Hepatocyte (in vitro differentiated cells): ENCODE results near the gene ITGA5. TPM values are rescaled to one million over a fixed set of nuclear protein-coding genes. Genes with fewer than 3 reads are reported as not detected.
A peak's percentile ranks its signal among the peaks of the same experiment; 100 is the strongest.

Experiments used
- DNase-seq: peaks from one replicate; pipeline ENCODE4 v3.0.0-alpha.2; 2016; ENCODE audit warnings: low spot score
- H2AFZ ChIP-seq: fragments of 200-600 bp; sonication (generic); 2 replicates; pipeline ENCODE4 v1.6.0; 2016; ENCODE audit warnings: antibody characterized with exemption, mild to moderate bottlenecking
- H3K27ac ChIP-seq: fragments of 200-600 bp; sonication (generic); 2 replicates; pipeline ENCODE4 v1.5.1; 2016; ENCODE audit warnings: mild to moderate bottlenecking
- H3K27me3 ChIP-seq: fragments of 200-600 bp; sonication (generic); 2 replicates; pipeline ENCODE4 v1.6.1; 2016
- H3K36me3 ChIP-seq: fragments of 200-600 bp; sonication (generic); replicated peaks from 2 replicates; pipeline ENCODE4 v1.5.1; 2016; ENCODE audit warnings: low read depth; ENCODE audit not compliant: insufficient read depth
- H3K4me1 ChIP-seq: fragments of 200-600 bp; sonication (generic); 2 replicates; pipeline ENCODE4 v1.5.1; 2016; ENCODE audit warnings: mild to moderate bottlenecking, moderate library complexity; ENCODE audit not compliant: insufficient read depth
- H3K4me2 ChIP-seq: fragments of 200-600 bp; sonication (generic); 2 replicates; pipeline ENCODE4 v1.6.0; 2016
- H3K4me3 ChIP-seq: fragments of 200-600 bp; sonication (generic); 2 replicates; pipeline ENCODE4 v1.5.1; 2016; ENCODE audit warnings: mild to moderate bottlenecking
- H3K79me2 ChIP-seq: fragments of 200-600 bp; sonication (generic); 2 replicates; pipeline ENCODE4 v1.6.0; 2017; ENCODE audit warnings: mild to moderate bottlenecking
- H3K9me2 ChIP-seq: fragments of 200-600 bp; sonication (generic); replicated peaks from 2 replicates; pipeline ENCODE4 v1.6.0; 2017; ENCODE audit warnings: mild to moderate bottlenecking; ENCODE audit not compliant: insufficient read depth
- H3K9me3 ChIP-seq: fragments of 200-600 bp; sonication (generic); 2 replicates; pipeline ENCODE4 v1.5.1; 2016; ENCODE audit warnings: low read depth, mild to moderate bottlenecking
- H4K20me1 ChIP-seq: fragments of 200-600 bp; sonication (generic); 2 replicates; pipeline ENCODE4 v1.6.0; 2016; ENCODE audit warnings: mild to moderate bottlenecking; ENCODE audit not compliant: insufficient read depth, poor library complexity, severe bottlenecking
- CTCF ChIP-seq: fragments of 200-600 bp; sonication (generic); IDR thresholded peaks from 2 replicates; pipeline ENCODE4 v1.5.1; 2016; ENCODE audit warnings: antibody characterized with exemption, mild to moderate bottlenecking; ENCODE audit not compliant: poor library complexity
- EZH2 ChIP-seq: fragments of 200-600 bp; sonication (generic); IDR thresholded peaks from 2 replicates; pipeline ENCODE4 v1.6.1; 2016; ENCODE audit warnings: antibody characterized with exemption, mild to moderate bottlenecking, borderline replicate concordance
- EZH2phosphoT487 ChIP-seq: fragments of 200-600 bp; sonication (generic); IDR thresholded peaks from one replicate; pipeline ENCODE4 v1.6.1; 2018; ENCODE audit warnings: antibody characterized with exemption, mild to moderate bottlenecking, low read depth, moderate library complexity; ENCODE audit not compliant: unreplicated experiment, severe bottlenecking
- WGBS: methylation state at CpG from one replicate; pipeline ENCODE4 v1.1.6; 2016; ENCODE audit warnings: low lambda C conversion rate; ENCODE audit errors: missing lambda C conversion rate; 5-methylcytosine and 5-hydroxymethylcytosine counted together
- polyA plus RNA-seq: library from polyadenylated mRNA; unstranded; fragments of >200 nt; fragmentation: Nextera tagmentation; extraction: Ambion mirVana; gene quantifications from 2 replicates; pipeline ENCODE4 v1.2.1, GENCODE V29; 2016
- total RNA-seq: library from RNA; depleted of rRNA; stranded (reverse); fragments of >200 nt; gene quantifications from 2 replicates; pipeline ENCODE4 v1.2.3, GENCODE V29; 2014

The ITGA5 gene
- total and polyA plus RNA-seq, 2 experiments from 2014 or later = 45.7 to 57.2 TPM

- no peaks in the 10 kb centered on the region for H4K20me1 ChIP-seq
- TF ChIP-seq EZH2 = no peak
- TF ChIP-seq EZH2phosphoT487 = no peak
- no peak for TF ChIP-seq CTCF
- H3K4me1 ChIP-seq = peaks cover 7% of the 10 kb centered on the region
- H3K27ac ChIP-seq = no peak overlapping the region
- no peak overlapping the region for H3K4me3 ChIP-seq
- H2AFZ ChIP-seq = no peak overlapping the region
- peaks cover 12% of the 10 kb centered on the region for H3K27me3 ChIP-seq
- no peaks in the 10 kb centered on the region for H3K79me2 ChIP-seq
- no peak for DNase-seq
- H3K9me3 ChIP-seq = no peaks in the 10 kb centered on the region
- H3K9me2 ChIP-seq = no peaks in the 10 kb centered on the region
- WGBS = 74% methylated on average over 13 of the region's 13 CpGs
- H3K36me3 ChIP-seq = no peaks in the 10 kb centered on the region
- H3K4me2 ChIP-seq = peak overlapping the region; percentile 3
These were observed 9.3 kb upstream of the ITGA5 start for GRCh38 chr12:54428050-54429013.

- Histone ChIP-seq H3K4me3 (no peak overlapping the region), H3K27me3 (peaks cover 12% of the 10 kb centered on the region), H2AFZ (no peak overlapping the region), H3K79me2 (no peaks in the 10 kb centered on the region), H3K9me3 (no peaks in the 10 kb centered on the region), H3K36me3 (no peaks in the 10 kb centered on the region), H4K20me1 (no peaks in the 10 kb centered on the region), H3K27ac (no peak overlapping the region), H3K9me2 (no peaks in the 10 kb centered on the region), H3K4me2 (no peak overlapping the region), H3K4me1 (peaks cover 7% of the 10 kb centered on the region)
- WGBS = 71% methylated on average over 4 of the region's 4 CpGs
- TF ChIP-seq CTCF (no peak), EZH2 (no peak), EZH2phosphoT487 (no peak)
- DNase-seq = no peak
These were observed 8.0 kb upstream of the ITGA5 start for GRCh38 chr12:54427106-54427505.

- Histone ChIP-seq H3K4me1 (peaks cover 7% of the 10 kb centered on the region), H3K79me2 (no peaks in the 10 kb centered on the region), H3K9me3 (no peaks in the 10 kb centered on the region), H3K27ac (no peak overlapping the region), H3K4me2 (no peak overlapping the region), H3K27me3 (peaks cover 12% of the 10 kb centered on the region), H3K9me2 (no peaks in the 10 kb centered on the region), H3K36me3 (no peaks in the 10 kb centered on the region), H4K20me1 (no peaks in the 10 kb centered on the region), H3K4me3 (no peak overlapping the region), H2AFZ (no peak overlapping the region)
- 91% methylated on average over 3 of the region's 3 CpGs for WGBS
- DNase-seq = no peak
- TF ChIP-seq EZH2phosphoT487 = no peak
- TF ChIP-seq CTCF = no peak
- no peak for TF ChIP-seq EZH2
These were observed 7.6 kb upstream of the ITGA5 start for GRCh38 chr12:54426690-54427089.
